PC-3 (cell line): ENCODE measurements around the gene SEMA4F. TPM values are rescaled to one million over a fixed set of nuclear protein-coding genes. Genes with fewer than 3 reads are reported as not detected.

Experiments
- ATAC-seq: fragments of 200-7000 bp; cut with Tn5 transposase; 2 replicates; pipeline ENCODE4 v1.9.1; 2020; ENCODE audit warnings: mild to moderate bottlenecking, moderate library complexity
- BruUV-seq: library from RNA; stranded (reverse); fragments of 400-500 nt; replicated peaks from 2 replicates; lab custom pipeline; 2021; lab: Mats Ljungman, UMichigan
- CTCF ChIA-PET: fragments of 300-600 bp; sonication (Branson Sonifier 250); formaldehyde crosslinking; loops from one replicate; lab custom pipeline; 2022; ENCODE audit warnings: antibody characterized with exemption; lab: Charles Lee
- POLR2A ChIA-PET: fragments of 300-600 bp; sonication (Branson Sonifier 250); formaldehyde crosslinking; loops from one replicate; lab custom pipeline; 2022; ENCODE audit warnings: antibody characterized with exemption; ENCODE audit not compliant: unreplicated experiment; lab: Charles Lee
- DNase-seq: peaks from one replicate; pipeline ENCODE4 v3.0.0-alpha.2; 2015
- H2AFZ ChIP-seq: fragments of 300-600 bp; sonication (generic); 2 replicates; pipeline ENCODE4 v1.6.0; 2016; ENCODE audit warnings: antibody characterized with exemption, low read length
- H3F3A ChIP-seq: fragments of 300-600 bp; sonication (generic); one replicate; pipeline ENCODE4 v1.6.0; 2017; ENCODE audit warnings: antibody characterized with exemption, low read length, control low read depth, mild to moderate bottlenecking; ENCODE audit not compliant: unreplicated experiment
- H3K27ac ChIP-seq: fragments of 300-600 bp; sonication (generic); 2 replicates; pipeline ENCODE4 v1.5.1; 2016; ENCODE audit warnings: mild to moderate bottlenecking, low read length
- H3K27me3 ChIP-seq: fragments of 300-600 bp; sonication (generic); 2 replicates; pipeline ENCODE4 v1.6.1; 2016; ENCODE audit warnings: low read length, mixed read lengths
- H3K36me3 ChIP-seq: fragments of 300-600 bp; sonication (generic); 2 replicates; pipeline ENCODE4 v1.6.1; 2016; ENCODE audit warnings: low read depth, mixed run types, low read length, mixed read lengths
- H3K4me1 ChIP-seq: fragments of 300-600 bp; sonication (generic); 2 replicates; pipeline ENCODE4 v1.5.1; 2016; ENCODE audit warnings: low read length; ENCODE audit not compliant: insufficient read depth
- H3K4me2 ChIP-seq: fragments of 300-600 bp; sonication (generic); 2 replicates; pipeline ENCODE4 v1.6.0; 2016; ENCODE audit warnings: low read length
- H3K4me3 ChIP-seq: fragments of 300-600 bp; sonication (generic); 2 replicates; pipeline ENCODE4 v1.5.1; 2016; ENCODE audit warnings: mild to moderate bottlenecking, low read length, mixed read lengths
- H3K79me2 ChIP-seq: fragments of 300-600 bp; sonication (generic); 2 replicates; pipeline ENCODE4 v1.6.1; 2017; ENCODE audit warnings: low read length, mixed read lengths
- H3K9ac ChIP-seq: fragments of 300-600 bp; sonication (generic); 2 replicates; pipeline ENCODE4 v1.6.0; 2016; ENCODE audit warnings: mild to moderate bottlenecking, low read length
- H3K9me2 ChIP-seq: fragments of 300-600 bp; sonication (generic); replicated peaks from 2 replicates; pipeline ENCODE4 v1.6.1; 2016; ENCODE audit warnings: mixed run types, low read length, mixed read lengths
- H3K9me3 ChIP-seq: fragments of 300-600 bp; sonication (generic); 2 replicates; pipeline ENCODE4 v1.6.1; 2016; ENCODE audit warnings: low read length, mixed read lengths
- H4K20me1 ChIP-seq: fragments of 300-600 bp; sonication (generic); 2 replicates; pipeline ENCODE4 v1.6.1; 2016; ENCODE audit warnings: low read length, mixed read lengths
- CTCF ChIP-seq: fragments of 300-600 bp; sonication (generic); conservative IDR thresholded peaks from 2 replicates; pipeline ENCODE4 v1.5.1; 2017; ENCODE audit warnings: antibody characterized with exemption, low read depth, mild to moderate bottlenecking, low read length
- EZH2 ChIP-seq: fragments of 300-600 bp; sonication (generic); IDR thresholded peaks from one replicate; pipeline ENCODE4 v1.6.1; 2017; ENCODE audit warnings: antibody characterized with exemption, mild to moderate bottlenecking, low read length; ENCODE audit not compliant: unreplicated experiment
- EZH2phosphoT487 ChIP-seq: fragments of 300-600 bp; sonication (generic); IDR thresholded peaks from 2 replicates; pipeline ENCODE4 v1.6.1; 2018; ENCODE audit warnings: mild to moderate bottlenecking, antibody characterized with exemption, low read length, borderline replicate concordance
- intact Hi-C: fragments of 100-400 bp; cut with micrococcal nuclease; formaldehyde crosslinking; loops from 2 replicates; pipeline ENCODE4 v1.9.0; 2023
- total RNA-seq: library from RNA; depleted of rRNA; stranded (reverse); fragments of >200 nt; gene quantifications from 2 replicates; pipeline ENCODE4 v1.2.3, GENCODE V29; 2014

SEMA4F gene
- total RNA-seq, 1 experiment from 2014 or later: 13.9 TPM

GRCh38 chr2:74671479-74671878, 17.4 kb downstream of the SEMA4F start:
- POLR2A ChIA-PET: no interaction called here

GRCh38 chr2:74673826-74674528, 19.9 kb downstream of the SEMA4F start:
- no peaks in the 10 kb centered on the region for H3K27me3 ChIP-seq
- DNase-seq: no peak
- H3K4me3 ChIP-seq: no peak overlapping the region
- H3K9me2 ChIP-seq: no peaks in the 10 kb centered on the region
- no peak overlapping the region for H3K27ac ChIP-seq
- H3K4me1 ChIP-seq: no peaks in the 10 kb centered on the region
- no peak overlapping the region for H2AFZ ChIP-seq
- TF ChIP-seq EZH2: no peak
- no peak for TF ChIP-seq EZH2phosphoT487
- TF ChIP-seq CTCF: no peak
- CTCF ChIA-PET: no interaction called here
- BruUV-seq: no TSS peak
- H3F3A ChIP-seq: no peaks in the 10 kb centered on the region
- POLR2A ChIA-PET: no interaction called here
- 0 out of 2 replicates have a peak, but pooled peaks cover 3% of the 10 kb centered on the region for H3K36me3 ChIP-seq
- ATAC-seq: no peak
- H3K4me2 ChIP-seq: no peak overlapping the region
- H3K79me2 ChIP-seq: no peaks in the 10 kb centered on the region
- H4K20me1 ChIP-seq: no peaks in the 10 kb centered on the region
- H3K9me3 ChIP-seq: no peaks in the 10 kb centered on the region
- intact Hi-C loops: no loop called here
- no peak overlapping the region for H3K9ac ChIP-seq

More at GRCh38 chr2:74671479-74671878, 17.4 kb downstream of the SEMA4F start:
- no peak overlapping the region for H3K27ac ChIP-seq
- peak; percentile 84 for ATAC-seq
- intact Hi-C loops: no loop called here
- no peak overlapping the region for H3K4me3 ChIP-seq
- H3K4me1 ChIP-seq: no peaks in the 10 kb centered on the region
- no peaks in the 10 kb centered on the region for H3K9me3 ChIP-seq
- BruUV-seq: no TSS peak
- CTCF ChIA-PET: no interaction called here
- no peaks in the 10 kb centered on the region for H3K79me2 ChIP-seq
- no peak for TF ChIP-seq EZH2phosphoT487
- TF ChIP-seq EZH2: no peak
- TF ChIP-seq CTCF: no peak
- H3K4me2 ChIP-seq: no peak overlapping the region
- no peak overlapping the region for H3K9ac ChIP-seq
- no peaks in the 10 kb centered on the region for H3K27me3 ChIP-seq
- no peak overlapping the region for H2AFZ ChIP-seq
- DNase-seq: peak; percentile 70
- no peaks in the 10 kb centered on the region for H3K9me2 ChIP-seq
- H3F3A ChIP-seq: no peaks in the 10 kb centered on the region
- 0 out of 2 replicates have a peak, but pooled peaks cover 3% of the 10 kb centered on the region for H3K36me3 ChIP-seq
- H4K20me1 ChIP-seq: no peaks in the 10 kb centered on the region

- no peaks in the 10 kb centered on the region for H4K20me1 ChIP-seq
- no peak overlapping the region for H3K4me3 ChIP-seq
- ChIA-PET POLR2A (no interaction called here), CTCF (no interaction called here)
- 0 out of 2 replicates have a peak, but pooled peaks cover 3% of the 10 kb centered on the region for H3K36me3 ChIP-seq
- H3F3A ChIP-seq: no peaks in the 10 kb centered on the region
- H3K27ac ChIP-seq: no peak overlapping the region
- ATAC-seq (no peak), DNase-seq (no peak)
- no peak overlapping the region for H3K9ac ChIP-seq
- H3K4me2 ChIP-seq: no peak overlapping the region
- H3K4me1 ChIP-seq: no peaks in the 10 kb centered on the region
- TF ChIP-seq EZH2 (no peak), CTCF (peak; percentile 54), EZH2phosphoT487 (no peak)
- intact Hi-C loops: no loop called here
- no peaks in the 10 kb centered on the region for H3K9me3 ChIP-seq
- H3K27me3 ChIP-seq: no peaks in the 10 kb centered on the region
- BruUV-seq: no TSS peak
- H2AFZ ChIP-seq: no peak overlapping the region
- no peaks in the 10 kb centered on the region for H3K79me2 ChIP-seq
- H3K9me2 ChIP-seq: no peaks in the 10 kb centered on the region
Measured at GRCh38 chr2:74675090-74675489, 21.0 kb downstream of the SEMA4F start.
